Measurements from ENCODE around the gene SACM1L.

The SACM1L gene

DNA sequence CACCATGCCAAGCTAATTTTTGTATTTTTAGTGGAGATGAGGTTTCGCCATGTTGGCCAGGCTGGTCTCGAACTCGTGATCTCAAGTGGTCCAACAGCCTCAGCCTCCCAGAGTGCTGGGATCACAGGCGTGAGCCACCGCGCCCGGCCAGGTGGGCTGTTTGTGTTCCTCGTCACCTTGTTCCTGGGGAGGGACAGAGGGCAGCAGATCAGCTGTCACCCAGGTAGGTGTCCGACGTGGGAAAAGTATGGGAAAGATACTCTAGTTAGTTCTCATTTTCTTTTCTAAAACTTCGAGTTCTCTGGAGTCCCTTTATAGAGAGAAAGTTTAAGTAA, 28.7 kb upstream of the SACM1L start:
- ChIA-PET CTCF (interaction anchor here (0.9 to 1.5 kb wide), 9 partner anchors 45 to 620 kb away, joined by 3 to 16 read pairs (median 5); partner anchors contain the start of genes LIMD1 and TMEM158), POLR2A (no interaction called here)
- DNase-seq (ENCODE audit: extremely low spot score), result no peak
- TF ChIP-seq HDGF (IDR thresholded peaks at IDR 0.05; ENCODE audit: borderline replicate concordance) (no peak), CTBP1 (IDR thresholded peaks at IDR 0.05; ENCODE audit: borderline replicate concordance) (no peak), SUZ12 (IDR thresholded peaks at IDR 0.05) (no peak), LEF1 (IDR thresholded peaks at IDR 0.05; ENCODE audit: borderline replicate concordance) (no peak), FOXA1 (IDR thresholded peaks at IDR 0.05) (no peak)
- TF ChIP-seq, protein P1, sequence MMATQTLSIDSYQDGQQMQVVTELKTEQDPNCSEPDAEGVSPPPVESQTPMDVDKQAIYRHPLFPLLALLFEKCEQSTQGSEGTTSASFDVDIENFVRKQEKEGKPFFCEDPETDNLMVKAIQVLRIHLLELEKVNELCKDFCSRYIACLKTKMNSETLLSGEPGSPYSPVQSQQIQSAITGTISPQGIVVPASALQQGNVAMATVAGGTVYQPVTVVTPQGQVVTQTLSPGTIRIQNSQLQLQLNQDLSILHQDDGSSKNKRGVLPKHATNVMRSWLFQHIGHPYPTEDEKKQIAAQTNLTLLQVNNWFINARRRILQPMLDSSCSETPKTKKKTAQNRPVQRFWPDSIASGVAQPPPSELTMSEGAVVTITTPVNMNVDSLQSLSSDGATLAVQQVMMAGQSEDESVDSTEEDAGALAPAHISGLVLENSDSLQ (IDR thresholded peaks at IDR 0.05), result no peak

DNA sequence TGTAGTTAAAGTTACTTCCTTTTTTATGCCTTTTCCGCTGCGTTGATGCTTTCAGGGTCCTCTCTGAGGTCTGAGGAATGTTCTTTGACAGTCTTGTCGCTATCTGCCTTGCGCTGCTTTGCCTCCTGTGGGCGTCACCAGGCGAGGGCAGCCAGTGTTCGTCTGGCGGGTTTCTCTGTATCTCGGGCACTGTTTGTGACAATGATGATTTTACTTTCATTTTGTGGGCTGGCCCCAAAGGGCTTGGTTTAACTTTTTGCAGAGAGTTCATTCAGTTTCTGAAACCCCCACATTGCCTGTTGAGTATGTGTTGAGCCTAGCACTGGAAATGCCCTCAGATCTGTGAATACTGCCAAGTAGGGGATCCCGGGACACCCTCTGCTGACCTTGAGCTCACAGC, 24.6 kb upstream of the SACM1L start:
- DNase-seq (ENCODE audit: extremely low spot score), result no peak
- CTCF ChIA-PET, result no interaction called here
- TF ChIP-seq CTBP1 (IDR thresholded peaks at IDR 0.05; ENCODE audit: borderline replicate concordance) (no peak), SP1 (IDR thresholded peaks at IDR 0.05) (no peak), ELF4 (IDR thresholded peaks at IDR 0.05) (no peak), HDGF (IDR thresholded peaks at IDR 0.05; ENCODE audit: borderline replicate concordance) (no peak), FOXA1 (IDR thresholded peaks at IDR 0.05) (no peak), SUZ12 (IDR thresholded peaks at IDR 0.05) (no peak), FOXK2 (IDR thresholded peaks at IDR 0.05) (no peak), L3MBTL2 (conservative IDR thresholded peaks at IDR 0.05) (no peak), FOXM1 (IDR thresholded peaks at IDR 0.05; ENCODE audit: borderline replicate concordance) (no peak), BHLHE40 (IDR thresholded peaks at IDR 0.05; ENCODE audit: borderline replicate concordance) (no peak), NFRKB (IDR thresholded peaks at IDR 0.05) (no peak), TARDBP (IDR thresholded peaks at IDR 0.05) (no peak), ARNT (IDR thresholded peaks at IDR 0.05) (no peak), ZNF384 (IDR thresholded peaks at IDR 0.05) (no peak), LEF1 (IDR thresholded peaks at IDR 0.05; ENCODE audit: borderline replicate concordance) (no peak)
- TF ChIP-seq, protein P1 (IDR thresholded peaks at IDR 0.05), result no peak
- POLR2A ChIA-PET, result no interaction called here

DNA sequence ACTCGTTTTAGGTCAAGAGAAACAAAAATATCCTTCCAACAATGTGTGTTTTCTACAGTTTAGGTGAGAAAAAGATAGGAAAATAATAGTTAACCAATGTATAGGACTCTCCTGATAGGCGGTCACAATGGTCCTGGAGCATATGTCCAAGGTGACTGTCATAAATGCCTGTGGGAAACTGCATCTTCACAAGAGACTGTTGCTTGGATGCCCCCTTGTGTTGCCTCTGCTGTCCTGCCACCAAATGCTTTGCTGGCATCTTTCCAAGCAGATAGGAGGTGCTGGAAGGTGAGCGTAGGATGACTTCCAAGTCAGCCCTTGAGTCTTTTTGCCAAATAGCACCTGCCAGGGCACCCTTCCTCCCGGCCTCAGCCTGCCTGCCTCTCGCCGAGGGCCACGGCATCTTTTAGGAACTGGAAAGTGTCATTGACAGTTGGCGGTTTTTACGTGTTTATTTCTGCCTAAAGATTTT, 24.1 kb upstream of the SACM1L start:
- ChIA-PET CTCF (no interaction called here), POLR2A (no interaction called here)
- TF ChIP-seq LEF1 (IDR thresholded peaks at IDR 0.05; ENCODE audit: borderline replicate concordance) (no peak), CTBP1 (IDR thresholded peaks at IDR 0.05; ENCODE audit: borderline replicate concordance) (no peak), HDGF (IDR thresholded peaks at IDR 0.05; ENCODE audit: borderline replicate concordance) (no peak), FOXK2 (IDR thresholded peaks at IDR 0.05) (no peak), SP1 (IDR thresholded peaks at IDR 0.05) (no peak), TARDBP (IDR thresholded peaks at IDR 0.05) (no peak), ZNF384 (IDR thresholded peaks at IDR 0.05) (no peak), NFRKB (IDR thresholded peaks at IDR 0.05) (no peak), FOXM1 (IDR thresholded peaks at IDR 0.05; ENCODE audit: borderline replicate concordance) (no peak), SUZ12 (IDR thresholded peaks at IDR 0.05) (no peak)
- TF ChIP-seq, protein P1 (IDR thresholded peaks at IDR 0.05), result no peak
- DNase-seq (ENCODE audit: extremely low spot score), result peak; percentile 46

DNA sequence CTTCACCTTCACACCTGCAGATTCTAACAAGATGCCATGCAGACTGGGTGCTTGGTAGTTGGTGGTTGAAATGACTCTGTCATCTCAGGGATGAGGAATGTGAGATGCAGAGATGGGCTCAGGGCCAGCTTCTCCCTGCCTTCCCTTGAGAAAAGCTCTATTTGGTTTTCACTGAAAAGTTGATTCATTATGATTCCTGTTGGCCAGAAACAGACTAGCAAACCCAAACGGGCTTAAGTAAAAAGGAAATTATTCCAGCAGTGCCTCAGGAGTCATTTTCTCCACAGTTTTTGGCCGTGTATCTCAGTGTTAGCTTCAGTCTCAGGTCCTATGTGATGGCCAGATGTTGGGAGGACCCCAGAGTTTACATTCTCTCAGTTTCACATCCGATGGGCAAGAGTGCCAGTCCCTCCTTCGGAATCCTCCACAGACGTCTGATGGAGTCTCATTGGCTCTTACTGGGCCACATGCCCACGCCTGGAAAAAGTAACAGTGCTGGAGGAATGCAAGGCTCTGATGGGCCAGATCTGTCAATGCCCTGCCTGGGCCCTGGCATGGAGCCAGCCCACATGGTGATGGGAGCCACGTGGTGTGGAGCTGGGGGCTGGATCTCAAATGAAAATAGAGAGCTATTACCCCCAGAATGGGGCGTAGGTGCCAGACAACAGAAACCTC, 22.3 kb upstream of the SACM1L start:
- ChIA-PET POLR2A (no interaction called here), CTCF (no interaction called here)
- DNase-seq (ENCODE audit: extremely low spot score), result no peak
- TF ChIP-seq, protein P1 (IDR thresholded peaks at IDR 0.05), result no peak
- TF ChIP-seq HDGF (IDR thresholded peaks at IDR 0.05; ENCODE audit: borderline replicate concordance) (no peak), FOXK2 (IDR thresholded peaks at IDR 0.05) (no peak), CTBP1 (IDR thresholded peaks at IDR 0.05; ENCODE audit: borderline replicate concordance) (no peak), FOXM1 (IDR thresholded peaks at IDR 0.05; ENCODE audit: borderline replicate concordance) (no peak), SP1 (IDR thresholded peaks at IDR 0.05) (no peak), ELF4 (IDR thresholded peaks at IDR 0.05) (no peak), NFRKB (IDR thresholded peaks at IDR 0.05) (no peak), FOXA1 (IDR thresholded peaks at IDR 0.05) (no peak), TARDBP (IDR thresholded peaks at IDR 0.05) (no peak), SUZ12 (IDR thresholded peaks at IDR 0.05) (no peak), L3MBTL2 (conservative IDR thresholded peaks at IDR 0.05) (no peak), BHLHE40 (IDR thresholded peaks at IDR 0.05; ENCODE audit: borderline replicate concordance) (no peak), LEF1 (IDR thresholded peaks at IDR 0.05; ENCODE audit: borderline replicate concordance) (no peak), ZNF384 (IDR thresholded peaks at IDR 0.05) (no peak), ARNT (IDR thresholded peaks at IDR 0.05) (no peak)

DNA sequence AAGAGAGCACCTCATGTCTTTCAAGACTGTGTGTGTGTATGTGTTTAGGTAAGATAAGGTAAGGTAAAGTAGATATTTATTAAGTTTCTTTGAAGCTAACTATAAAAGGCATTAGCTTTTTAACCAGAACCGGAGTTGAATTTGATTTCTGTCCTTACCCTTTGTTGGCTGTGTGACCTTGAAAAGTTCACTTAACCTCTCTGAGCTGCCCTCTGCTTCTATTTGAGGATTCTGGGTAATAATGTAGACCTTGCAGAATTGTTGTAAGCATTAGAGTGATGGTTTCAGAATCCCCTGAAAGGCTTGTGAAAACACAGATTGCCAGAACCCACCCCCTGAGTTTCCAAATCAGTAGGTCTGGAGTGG, 21.6 kb upstream of the SACM1L start:
- CTCF ChIA-PET, result no interaction called here
- no peak for DNase-seq (ENCODE audit: extremely low spot score)
- POLR2A ChIA-PET, result no interaction called here
- no peak for TF ChIP-seq BHLHE40 (IDR thresholded peaks at IDR 0.05; ENCODE audit: borderline replicate concordance)
- TF ChIP-seq ELF4 (IDR thresholded peaks at IDR 0.05), result no peak
- TF ChIP-seq L3MBTL2 (conservative IDR thresholded peaks at IDR 0.05), result no peak
- TF ChIP-seq ZNF384 (IDR thresholded peaks at IDR 0.05), result no peak
- TF ChIP-seq HDGF (IDR thresholded peaks at IDR 0.05; ENCODE audit: borderline replicate concordance), result no peak
- TF ChIP-seq LEF1 (IDR thresholded peaks at IDR 0.05; ENCODE audit: borderline replicate concordance), result no peak
- TF ChIP-seq NFRKB (IDR thresholded peaks at IDR 0.05), result no peak
- TF ChIP-seq ARNT (IDR thresholded peaks at IDR 0.05), result no peak
- TF ChIP-seq, protein P1 (IDR thresholded peaks at IDR 0.05), result no peak
- no peak for TF ChIP-seq SUZ12 (IDR thresholded peaks at IDR 0.05)
- no peak for TF ChIP-seq FOXK2 (IDR thresholded peaks at IDR 0.05)
- TF ChIP-seq FOXA1 (IDR thresholded peaks at IDR 0.05), result no peak
- TF ChIP-seq TARDBP (IDR thresholded peaks at IDR 0.05), result no peak
- TF ChIP-seq SP1 (IDR thresholded peaks at IDR 0.05), result no peak
- no peak for TF ChIP-seq CTBP1 (IDR thresholded peaks at IDR 0.05; ENCODE audit: borderline replicate concordance)
- no peak for TF ChIP-seq FOXM1 (IDR thresholded peaks at IDR 0.05; ENCODE audit: borderline replicate concordance)
